Vagina (tissue), 2 donors: ENCODE data around the gene GJA5.

Source experiments
- POLR2AphosphoS5 ChIP-seq, 2 donors: sonication (generic); formaldehyde crosslinking; IDR thresholded peaks; one replicate each; pipeline ENCODE4 v1.9.0; 2017; ENCODE audit warnings: antibody characterized with exemption in 2 of 2, mild to moderate bottlenecking in 2 of 2, low read depth in 1 of 2; ENCODE audit not compliant: insufficient read depth in 1 of 2
- TF ChIP-seq, protein P1 (sequence below), 3 experiments: fragments of 450-650 bp in 2 of 3; fragments of 200-600 bp in 1 of 3; sonication (generic) in 1 of 3; IDR thresholded peaks; one replicate each; pipeline ENCODE4 v1.5.1; 2017 to 2019; ENCODE audit warnings: antibody characterized with exemption in 3 of 3, mild to moderate bottlenecking in 2 of 3, moderate library complexity in 2 of 3

DNA sequence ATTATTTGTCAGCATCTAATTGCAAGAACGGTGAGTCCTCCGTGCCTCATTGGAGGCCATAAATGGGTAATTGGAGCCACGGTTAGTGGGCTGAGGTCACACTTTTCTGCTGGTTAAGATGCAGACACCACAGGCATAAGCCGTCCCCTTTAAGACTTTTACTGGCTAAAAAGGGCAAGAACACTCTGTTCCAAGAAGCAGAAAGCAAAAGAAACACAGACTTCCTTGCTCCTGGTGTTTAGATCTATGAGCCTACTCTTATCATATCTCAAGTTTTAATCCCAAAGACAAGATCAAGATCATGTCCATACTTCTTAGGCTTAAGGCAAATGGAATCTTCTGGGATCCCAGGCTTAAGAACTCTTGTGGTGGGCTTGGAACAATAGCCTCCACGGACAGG is 17.3 kb upstream of the GJA5 start:
- no peak for TF ChIP-seq POLR2AphosphoS5 (IDR thresholded peaks at IDR 0.05; ENCODE audit: insufficient read depth in 1 of 2, low read depth in 1 of 2)
- TF ChIP-seq, protein P1, sequence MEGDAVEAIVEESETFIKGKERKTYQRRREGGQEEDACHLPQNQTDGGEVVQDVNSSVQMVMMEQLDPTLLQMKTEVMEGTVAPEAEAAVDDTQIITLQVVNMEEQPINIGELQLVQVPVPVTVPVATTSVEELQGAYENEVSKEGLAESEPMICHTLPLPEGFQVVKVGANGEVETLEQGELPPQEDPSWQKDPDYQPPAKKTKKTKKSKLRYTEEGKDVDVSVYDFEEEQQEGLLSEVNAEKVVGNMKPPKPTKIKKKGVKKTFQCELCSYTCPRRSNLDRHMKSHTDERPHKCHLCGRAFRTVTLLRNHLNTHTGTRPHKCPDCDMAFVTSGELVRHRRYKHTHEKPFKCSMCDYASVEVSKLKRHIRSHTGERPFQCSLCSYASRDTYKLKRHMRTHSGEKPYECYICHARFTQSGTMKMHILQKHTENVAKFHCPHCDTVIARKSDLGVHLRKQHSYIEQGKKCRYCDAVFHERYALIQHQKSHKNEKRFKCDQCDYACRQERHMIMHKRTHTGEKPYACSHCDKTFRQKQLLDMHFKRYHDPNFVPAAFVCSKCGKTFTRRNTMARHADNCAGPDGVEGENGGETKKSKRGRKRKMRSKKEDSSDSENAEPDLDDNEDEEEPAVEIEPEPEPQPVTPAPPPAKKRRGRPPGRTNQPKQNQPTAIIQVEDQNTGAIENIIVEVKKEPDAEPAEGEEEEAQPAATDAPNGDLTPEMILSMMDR (IDR thresholded peaks at IDR 0.05): no peak
